Upper lobe of left lung (tissue), 4 donors: ENCODE measurements around the gene GPR180.

Source experiments
- POLR2A ChIP-seq, 4 donors: fragments of 450-650 bp; IDR thresholded peaks; one replicate each; pipeline ENCODE4 v1.5.1; 2016 to 2017; ENCODE audit warnings: antibody characterized with exemption in 4 of 4, mild to moderate bottlenecking in 2 of 4
- TF ChIP-seq, protein P1 (sequence below), 6 experiments: fragments of 450-650 bp in 4 of 6; fragments of 200-600 bp in 2 of 6; sonication (generic) in 2 of 6; IDR thresholded peaks; one replicate each; pipeline ENCODE4 v1.5.1; 2016 to 2019; ENCODE audit warnings: antibody characterized with exemption in 6 of 6

DNA sequence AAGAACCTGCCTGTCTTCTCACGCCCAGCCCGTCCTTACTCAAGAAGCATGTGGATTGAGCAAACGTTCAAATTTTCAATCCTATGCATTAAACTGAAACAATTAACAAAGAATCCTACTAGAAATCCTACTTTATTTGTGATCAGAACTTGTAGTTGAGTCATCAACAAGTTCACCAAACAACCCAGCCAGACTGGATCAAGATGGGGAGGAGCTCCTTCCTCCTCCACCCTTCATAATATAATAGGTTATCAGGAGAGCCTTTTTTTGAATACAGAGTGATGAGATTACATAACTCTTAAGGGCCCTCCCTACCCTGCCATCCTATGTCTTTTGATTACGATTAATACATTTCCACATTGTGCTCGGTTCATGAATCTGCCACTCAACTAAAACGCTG lies 78.0 kb downstream of the GPR180 start:
- no peak for TF ChIP-seq POLR2A (IDR thresholded peaks at IDR 0.05)
- TF ChIP-seq, protein P1, sequence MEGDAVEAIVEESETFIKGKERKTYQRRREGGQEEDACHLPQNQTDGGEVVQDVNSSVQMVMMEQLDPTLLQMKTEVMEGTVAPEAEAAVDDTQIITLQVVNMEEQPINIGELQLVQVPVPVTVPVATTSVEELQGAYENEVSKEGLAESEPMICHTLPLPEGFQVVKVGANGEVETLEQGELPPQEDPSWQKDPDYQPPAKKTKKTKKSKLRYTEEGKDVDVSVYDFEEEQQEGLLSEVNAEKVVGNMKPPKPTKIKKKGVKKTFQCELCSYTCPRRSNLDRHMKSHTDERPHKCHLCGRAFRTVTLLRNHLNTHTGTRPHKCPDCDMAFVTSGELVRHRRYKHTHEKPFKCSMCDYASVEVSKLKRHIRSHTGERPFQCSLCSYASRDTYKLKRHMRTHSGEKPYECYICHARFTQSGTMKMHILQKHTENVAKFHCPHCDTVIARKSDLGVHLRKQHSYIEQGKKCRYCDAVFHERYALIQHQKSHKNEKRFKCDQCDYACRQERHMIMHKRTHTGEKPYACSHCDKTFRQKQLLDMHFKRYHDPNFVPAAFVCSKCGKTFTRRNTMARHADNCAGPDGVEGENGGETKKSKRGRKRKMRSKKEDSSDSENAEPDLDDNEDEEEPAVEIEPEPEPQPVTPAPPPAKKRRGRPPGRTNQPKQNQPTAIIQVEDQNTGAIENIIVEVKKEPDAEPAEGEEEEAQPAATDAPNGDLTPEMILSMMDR (IDR thresholded peaks at IDR 0.05): no peak
